Body of pancreas (tissue), 4 donors: ENCODE measurements around the gene IRGQ. TPM values are rescaled to one million over a fixed set of nuclear protein-coding genes. Genes with fewer than 3 reads are reported as not detected.
A peak's percentile ranks its signal among the peaks of the same experiment; 100 is the strongest.

Source experiments
- ATAC-seq: fragments of 150-250 bp; one replicate; pipeline ENCODE4 v1.9.1; 2016
- DNase-seq, 4 donors: peaks; one replicate each; pipeline ENCODE4 v3.0.0-alpha.2; 2019
- H3K27ac ChIP-seq, 4 donors: fragments of 200-600 bp; sonication (generic); 1 replicate in 3 of 4; 2 replicates in 1 of 4; pipeline versions ENCODE4 v1.5.1 to v1.6.1; 2016 to 2019; ENCODE audit warnings: mild to moderate bottlenecking in 1 of 4, mixed read lengths in 1 of 4, moderate library complexity in 1 of 4
- H3K27me3 ChIP-seq, 2 donors: fragments of 200-600 bp; sonication (generic); one replicate each; pipeline ENCODE4 v1.6.0; 2016; ENCODE audit warnings: mild to moderate bottlenecking in 1 of 2
- H3K36me3 ChIP-seq, 2 donors: fragments of 200-600 bp; sonication (generic); replicated peaks in 1 of 2; 2 replicates each; pipeline ENCODE4 v1.5.1; 2016; ENCODE audit warnings: low read depth in 2 of 2; ENCODE audit not compliant: insufficient read depth in 1 of 2
- H3K4me1 ChIP-seq: fragments of 200-600 bp; sonication (generic); one replicate; pipeline ENCODE4 v1.6.0; 2016
- H3K4me3 ChIP-seq, 2 donors: fragments of 200-600 bp; sonication (generic); 1 replicate in 1 of 2; 2 replicates in 1 of 2; pipeline ENCODE4 v1.5.1; 2016 to 2019
- H3K9me3 ChIP-seq, 3 donors: fragments of 200-600 bp; sonication (generic); 1 replicate in 2 of 3; 2 replicates in 1 of 3; pipeline ENCODE4 v1.5.1; 2016
- CTCF ChIP-seq, 7 experiments: fragments of 450-650 bp in 4 of 7; fragments of 200-600 bp in 3 of 7; sonication (generic) in 3 of 7; IDR thresholded peaks; one replicate each; pipeline ENCODE4 v1.5.1; 2016 to 2019; ENCODE audit warnings: antibody characterized with exemption in 7 of 7
- POLR2A ChIP-seq, 3 donors: fragments of 450-650 bp; IDR thresholded peaks; one replicate each; pipeline ENCODE4 v1.6.1; 2016; ENCODE audit warnings: antibody characterized with exemption in 3 of 3, mild to moderate bottlenecking in 2 of 3
- WGBS, 2 donors: methylation state at CpG; one replicate each; pipeline ENCODE4 v1.1.5; 2017; 5-methylcytosine and 5-hydroxymethylcytosine counted together
- intact Hi-C: fragments of 100-400 bp; cut with DNase I; formaldehyde crosslinking; loops from one replicate; pipeline ENCODE4 v1.15.1; 2023
- total RNA-seq, 2 donors: library from RNA; depleted of rRNA; stranded (reverse); fragments of >200 nt; gene quantifications; one replicate each; pipeline ENCODE4 v1.1.0, GENCODE V29; 2016

Gene IRGQ
- total RNA-seq, 2 donors from 2014 or later: 9.1 to 20.1 TPM

GRCh38 chr19:43622070-43622469, 26.1 kb upstream of the IRGQ start:
- no peaks in the 10 kb centered on the region for H3K9me3 ChIP-seq
- H3K27ac ChIP-seq: no peak overlapping the region
- no peaks in the 10 kb centered on the region for H3K36me3 ChIP-seq
- H3K27me3 ChIP-seq: no peaks in the 10 kb centered on the region
- TF ChIP-seq CTCF (IDR thresholded peaks at IDR 0.05) (no peak), POLR2A (IDR thresholded peaks at IDR 0.05) (no peak)
- no peak for ATAC-seq
- DNase-seq: no peak
- H3K4me1 ChIP-seq: peaks cover 17% of the 10 kb centered on the region
- no peak overlapping the region for H3K4me3 ChIP-seq
- intact Hi-C loops: no loop called here
- 75 to 83% methylated on average over 4 of the region's 4 CpGs for WGBS, 2 donors

GRCh38 chr19:43620061-43621001, 24.4 kb upstream of the IRGQ start:
- peak overlapping the region; percentile 48 to 74 for H3K4me3 ChIP-seq
- peak; percentile 3 for ATAC-seq

GRCh38 chr19:43619262-43620060, 23.5 kb upstream of the IRGQ start, which contains the start of gene ZNF428:
TSS of gene ZNF428 (minus strand) at chr19:43619629. CDS start at chr19:43614304, 5,325 bp downstream.
- ATAC-seq (peak; percentile 86), DNase-seq (peak; percentile 80 to 89 (median 88))
- Histone ChIP-seq H3K27ac (peak within 1 kb of the TSS; percentile 89 to 97 (median 92)), H3K27me3 (no peaks in the 10 kb centered on the region), H3K4me3 (peak within 1 kb of the TSS; percentile 48 to 74), H3K4me1 (peaks cover 28% of the 10 kb centered on the region), H3K9me3 (no peaks in the 10 kb centered on the region), H3K36me3 (no peaks in the 10 kb centered on the region)
- 0 to 1% methylated on average over 14 to 80 of the region's 81 CpGs for WGBS, 2 donors
- intact Hi-C loops: no loop called here
- TF ChIP-seq POLR2A (IDR thresholded peaks at IDR 0.05) (peak; percentile 73 to 79 (median 78)), CTCF (IDR thresholded peaks at IDR 0.05) (peak in 1 of 7 experiments; percentile 4)

More at GRCh38 chr19:43620061-43621001, 24.4 kb upstream of the IRGQ start:
- WGBS, 2 donors: 35 to 61% methylated on average over 14 to 23 of the region's 23 CpGs
- Histone ChIP-seq H3K9me3 (no peaks in the 10 kb centered on the region), H3K36me3 (no peaks in the 10 kb centered on the region), H3K27me3 (no peaks in the 10 kb centered on the region), H3K27ac (peak overlapping the region; percentile 89 to 97 (median 92)), H3K4me1 (peaks cover 27% of the 10 kb centered on the region)
- TF ChIP-seq CTCF (IDR thresholded peaks at IDR 0.05): no peak
- no peak for TF ChIP-seq POLR2A (IDR thresholded peaks at IDR 0.05)
- no peak for DNase-seq
- intact Hi-C loops: no loop called here

GRCh38 chr19:43618921-43619261, 23.0 kb upstream of the IRGQ start:
- Histone ChIP-seq H3K4me1 (peaks cover 28% of the 10 kb centered on the region), H3K4me3 (peak overlapping the region; percentile 48 to 74), H3K9me3 (no peaks in the 10 kb centered on the region), H3K27ac (peak overlapping the region; percentile 89 to 97 (median 92)), H3K36me3 (no peaks in the 10 kb centered on the region), H3K27me3 (no peaks in the 10 kb centered on the region)
- no peak for DNase-seq
- intact Hi-C loops: no loop called here
- TF ChIP-seq CTCF (IDR thresholded peaks at IDR 0.05) (no peak), POLR2A (IDR thresholded peaks at IDR 0.05) (no peak)
- WGBS, 2 donors: 0% methylated on average over 8 to 14 of the region's 14 CpGs
- peak; percentile 13 for ATAC-seq
